Lung (tissue), 12 donors: ENCODE data around the gene NCAPH2. TPM values are rescaled to one million over a fixed set of nuclear protein-coding genes. Genes with fewer than 3 reads are reported as not detected.

Experiments
- ATAC-seq: fragments of 200-7000 bp; cut with Tn5 transposase; one replicate; pipeline ENCODE4 v1.9.1; 2020; ENCODE audit warnings: moderate number of reproducible peaks; ENCODE audit not compliant: insufficient read depth, low FRiP score
- DNase-seq, 3 donors: peaks; one replicate each; pipeline ENCODE4 v3.0.0-alpha.2; 2013 to 2017
- H3K27ac ChIP-seq, 2 donors: one replicate each; pipeline ENCODE4 v1.5.1; 2013; ENCODE audit warnings: mild to moderate bottlenecking in 2 of 2, moderate library complexity in 2 of 2, control low read depth in 1 of 2, inconsistent platforms in 1 of 2, low read depth in 1 of 2, low read length in 1 of 2
- H3K27me3 ChIP-seq, 3 donors: one replicate each; pipeline ENCODE4 v1.5.1; 2013; ENCODE audit warnings: low read length in 2 of 3; ENCODE audit not compliant: control insufficient read depth in 3 of 3, insufficient read depth in 3 of 3
- H3K36me3 ChIP-seq, 4 donors: one replicate each; pipeline ENCODE4 v1.5.1; 2013; ENCODE audit warnings: low read length in 4 of 4, mild to moderate bottlenecking in 1 of 4, moderate library complexity in 1 of 4; ENCODE audit not compliant: control insufficient read depth in 4 of 4, insufficient read depth in 4 of 4
- H3K4me1 ChIP-seq, 5 donors: one replicate each; pipeline ENCODE4 v1.5.1; 2013; ENCODE audit warnings: low read length in 5 of 5, mild to moderate bottlenecking in 2 of 5, moderate library complexity in 1 of 5; ENCODE audit not compliant: control insufficient read depth in 5 of 5, insufficient read depth in 5 of 5
- H3K4me3 ChIP-seq: one replicate; pipeline ENCODE4 v1.5.1; 2013; ENCODE audit warnings: mild to moderate bottlenecking, control low read depth, moderate library complexity
- H3K9ac ChIP-seq, 2 donors: one replicate each; pipeline ENCODE4 v1.5.1; 2013; ENCODE audit warnings: low read length in 2 of 2, control low read depth in 1 of 2; ENCODE audit not compliant: insufficient read depth in 1 of 2
- H3K9me3 ChIP-seq, 4 donors: one replicate each; pipeline ENCODE4 v1.5.1; 2013; ENCODE audit warnings: low read length in 3 of 4, mild to moderate bottlenecking in 1 of 4, moderate library complexity in 1 of 4; ENCODE audit not compliant: control insufficient read depth in 4 of 4, insufficient read depth in 3 of 4
- WGBS, 2 donors: extraction: QIAGEN DNeasy Blood & Tissue Kit; methylation state at CpG; one replicate each; pipeline ENCODE4 v1.1.7; 2013; 5-methylcytosine and 5-hydroxymethylcytosine counted together
- polyA plus RNA-seq, 2 donors: library from polyadenylated mRNA; stranded (reverse); fragments of 200-250 nt; gene quantifications; one replicate each; pipeline ENCODE4 v1.2.1, GENCODE V29; 2013
- total RNA-seq, 2 donors: library from RNA; depleted of rRNA in 1 of 2; stranded (reverse); fragments of >200 nt in 1 of 2; gene quantifications; one replicate each; pipeline ENCODE4 v1.2.1, GENCODE V29; 2014 to 2021
- TF ChIP-seq, protein P1 (sequence below): IDR thresholded peaks from 2 replicates; pipeline ENCODE4 v1.5.1; 2012; ENCODE audit warnings: mild to moderate bottlenecking; ENCODE audit errors: control extremely low read depth, extremely low read depth
- donor health status: control.
- donor health status: control.
- donor health status: Bipolar disorder and iron deficiency.
- donor health status: healthy.
- donor health status: DM: yes; HTN: yes; CAD: no.

Gene NCAPH2
- total and polyA plus RNA-seq, 4 donors = 27.8 to 64.4 (median 43.2) TPM

DNA sequence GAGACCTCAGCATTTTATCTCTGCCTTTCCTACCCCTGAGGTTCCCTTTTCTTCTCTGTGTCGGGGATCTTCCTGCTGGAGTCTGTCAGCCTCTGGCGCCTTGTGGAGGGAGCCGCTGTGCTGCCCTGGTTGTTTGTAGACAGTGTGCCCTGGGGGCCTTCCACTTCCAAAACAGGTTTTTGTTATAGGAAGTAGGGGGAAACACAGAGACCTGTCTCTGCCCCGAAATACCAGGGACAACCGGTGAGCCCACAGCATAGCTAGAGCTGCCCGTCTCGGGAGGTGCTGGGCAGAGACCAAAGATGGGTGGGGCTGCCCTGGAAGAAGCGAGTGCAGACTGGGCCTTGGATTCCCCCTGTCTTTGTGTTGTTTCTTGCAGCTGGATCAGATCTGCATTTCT lies 8.0 kb downstream of the NCAPH2 start:
- TF ChIP-seq, protein P1, sequence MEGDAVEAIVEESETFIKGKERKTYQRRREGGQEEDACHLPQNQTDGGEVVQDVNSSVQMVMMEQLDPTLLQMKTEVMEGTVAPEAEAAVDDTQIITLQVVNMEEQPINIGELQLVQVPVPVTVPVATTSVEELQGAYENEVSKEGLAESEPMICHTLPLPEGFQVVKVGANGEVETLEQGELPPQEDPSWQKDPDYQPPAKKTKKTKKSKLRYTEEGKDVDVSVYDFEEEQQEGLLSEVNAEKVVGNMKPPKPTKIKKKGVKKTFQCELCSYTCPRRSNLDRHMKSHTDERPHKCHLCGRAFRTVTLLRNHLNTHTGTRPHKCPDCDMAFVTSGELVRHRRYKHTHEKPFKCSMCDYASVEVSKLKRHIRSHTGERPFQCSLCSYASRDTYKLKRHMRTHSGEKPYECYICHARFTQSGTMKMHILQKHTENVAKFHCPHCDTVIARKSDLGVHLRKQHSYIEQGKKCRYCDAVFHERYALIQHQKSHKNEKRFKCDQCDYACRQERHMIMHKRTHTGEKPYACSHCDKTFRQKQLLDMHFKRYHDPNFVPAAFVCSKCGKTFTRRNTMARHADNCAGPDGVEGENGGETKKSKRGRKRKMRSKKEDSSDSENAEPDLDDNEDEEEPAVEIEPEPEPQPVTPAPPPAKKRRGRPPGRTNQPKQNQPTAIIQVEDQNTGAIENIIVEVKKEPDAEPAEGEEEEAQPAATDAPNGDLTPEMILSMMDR = no peak
- 91 to 93% methylated on average over 8 of the region's 8 CpGs for WGBS, 2 donors
- Histone ChIP-seq H3K4me3 (no peak overlapping the region), H3K4me1 (peaks cover 0 to 3% (median 0%) of the 10 kb centered on the region in 5 donors), H3K36me3 (peaks cover 0 to 37% (median 12%) of the 10 kb centered on the region in 4 donors), H3K9me3 (no peaks in the 10 kb centered on the region), H3K27ac (no peak overlapping the region), H3K9ac (no peak overlapping the region), H3K27me3 (no peaks in the 10 kb centered on the region)
- ATAC-seq = no peak
- DNase-seq = no peak

DNA sequence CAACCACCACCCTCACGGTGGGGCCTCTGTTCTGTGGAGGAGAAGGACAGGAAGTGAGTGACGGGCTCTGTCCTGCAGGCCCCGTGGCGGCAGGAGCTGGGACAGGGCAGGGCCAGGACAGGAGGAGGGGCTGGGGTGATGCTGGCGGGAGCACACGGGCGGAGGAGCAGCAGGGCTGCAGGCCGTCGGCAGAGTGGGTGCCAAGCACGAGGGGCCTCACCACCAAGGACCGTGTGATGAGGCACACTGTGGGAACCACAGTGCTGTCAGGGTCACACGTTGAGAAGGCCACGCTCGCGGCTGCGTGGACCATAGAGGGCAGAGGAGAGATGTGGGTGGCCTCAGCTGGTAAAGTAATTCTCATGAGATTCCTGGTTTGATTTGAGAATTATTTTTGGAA lies 8.9 kb downstream of the NCAPH2 start:
- WGBS, 2 donors = 82 to 88% methylated on average over 16 of the region's 16 CpGs
- Histone ChIP-seq H3K27me3 (no peaks in the 10 kb centered on the region), H3K4me3 (no peak overlapping the region), H3K9ac (no peak overlapping the region), H3K27ac (no peak overlapping the region), H3K36me3 (peaks cover 0 to 43% (median 16%) of the 10 kb centered on the region in 4 donors), H3K9me3 (no peaks in the 10 kb centered on the region), H3K4me1 (peaks cover 0 to 3% (median 0%) of the 10 kb centered on the region in 5 donors)
- DNase-seq (no peak), ATAC-seq (no peak)
- TF ChIP-seq, protein P1 = no peak

DNA sequence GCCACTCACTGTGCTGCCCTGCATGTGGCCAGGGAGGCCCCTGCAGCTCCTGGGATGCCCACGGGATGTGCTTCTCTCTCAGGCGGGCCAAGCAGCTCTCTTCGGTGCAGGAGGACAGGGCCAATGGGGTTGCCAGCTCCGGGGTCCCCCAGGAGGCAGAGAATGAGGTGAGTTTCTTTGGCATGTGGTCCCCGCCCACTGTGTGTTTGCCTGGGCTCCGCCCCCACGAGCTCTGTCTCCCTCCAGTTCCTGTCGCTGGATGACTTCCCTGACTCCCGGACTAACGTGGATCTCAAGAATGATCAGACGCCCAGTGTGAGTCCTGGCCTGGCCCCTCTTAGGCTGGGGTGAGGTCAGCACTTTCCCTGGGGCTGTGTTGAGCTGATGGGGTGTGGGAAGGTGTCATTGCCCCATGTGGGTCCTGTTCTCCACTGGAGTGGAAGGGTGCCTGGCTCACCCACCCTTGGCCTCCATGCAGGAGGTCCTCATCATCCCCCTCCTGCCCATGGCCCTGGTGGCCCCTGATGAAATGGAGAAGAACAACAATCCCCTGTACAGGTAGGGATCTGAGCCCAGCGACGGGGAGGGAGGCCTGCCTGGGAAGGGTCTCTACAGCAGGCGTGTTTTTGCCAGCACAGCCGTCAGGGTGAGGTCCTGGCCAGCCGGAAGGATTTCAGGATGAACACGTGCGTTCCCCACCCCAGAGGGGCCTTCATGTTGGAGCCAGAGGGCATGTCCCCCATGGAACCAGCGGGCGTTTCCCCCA lies 9.7 kb downstream of the NCAPH2 start:
- TF ChIP-seq, protein P1 = no peak
- Histone ChIP-seq H3K9me3 (no peaks in the 10 kb centered on the region), H3K27me3 (no peaks in the 10 kb centered on the region), H3K9ac (no peak overlapping the region), H3K27ac (no peak overlapping the region), H3K4me1 (peaks cover 0 to 3% (median 0%) of the 10 kb centered on the region in 5 donors), H3K4me3 (no peak overlapping the region), H3K36me3 (peaks cover 0 to 47% (median 17%) of the 10 kb centered on the region in 4 donors)
- 90 to 94% methylated on average over 20 of the region's 20 CpGs for WGBS, 2 donors
- no peak for DNase-seq
- ATAC-seq = no peak
